HG02571 (cell line): ENCODE results near the gene WDR93.

ENCODE experiments used
- ATAC-seq: cut with Tn5 transposase; IDR thresholded peaks from one replicate; pipeline ENCODE4 v1.9.1; 2021; ENCODE audit warnings: mild to moderate bottlenecking, moderate library complexity; ENCODE audit not compliant: unreplicated experiment

The WDR93 gene

DNA sequence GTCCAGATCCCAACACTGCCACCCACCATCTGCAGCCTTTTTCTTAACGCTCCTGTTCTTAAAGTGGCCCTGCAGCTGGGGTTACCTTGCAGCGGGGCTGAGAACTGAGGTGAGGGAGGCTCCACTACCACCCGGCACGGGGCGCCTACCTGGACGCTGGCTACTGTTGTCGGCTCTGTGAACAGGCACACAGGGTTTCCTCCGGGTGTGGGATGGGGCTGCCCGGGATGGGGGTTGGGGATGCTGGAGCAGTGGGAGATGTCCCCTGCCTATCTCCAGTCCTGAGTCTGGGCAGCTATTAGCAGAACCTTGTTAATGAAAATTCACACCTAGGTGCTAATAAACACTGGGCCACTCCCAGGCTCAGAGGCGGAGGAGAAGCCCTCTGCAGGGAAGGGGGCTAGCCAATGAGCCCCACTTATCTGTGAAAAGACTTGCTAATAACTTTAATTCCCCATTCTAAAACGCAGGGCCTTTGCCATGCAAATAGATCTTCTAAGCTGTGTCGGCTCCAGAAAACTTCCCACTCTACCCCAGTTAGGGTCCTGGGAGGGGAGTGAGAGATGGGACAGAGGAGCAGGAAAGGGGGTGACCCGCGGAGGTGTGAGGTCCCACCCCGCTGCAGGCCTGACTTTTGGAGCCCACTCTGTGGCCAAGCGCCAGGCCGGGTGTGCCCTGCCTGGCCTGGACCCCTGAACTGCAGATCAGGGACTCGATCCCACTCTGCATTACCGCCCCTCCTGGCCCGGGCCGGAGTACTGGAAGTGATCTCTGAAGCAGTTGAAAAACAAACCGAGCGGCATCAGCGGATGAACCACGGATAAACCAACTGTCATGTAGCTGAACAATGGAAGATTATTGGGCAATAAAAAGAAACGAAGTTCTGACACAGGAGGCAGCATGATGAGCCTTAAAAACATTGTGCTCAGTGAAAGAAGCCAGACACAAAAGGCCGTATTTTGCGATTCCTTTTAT lies 57.4 kb downstream of the WDR93 start:
- ATAC-seq = no peak

DNA sequence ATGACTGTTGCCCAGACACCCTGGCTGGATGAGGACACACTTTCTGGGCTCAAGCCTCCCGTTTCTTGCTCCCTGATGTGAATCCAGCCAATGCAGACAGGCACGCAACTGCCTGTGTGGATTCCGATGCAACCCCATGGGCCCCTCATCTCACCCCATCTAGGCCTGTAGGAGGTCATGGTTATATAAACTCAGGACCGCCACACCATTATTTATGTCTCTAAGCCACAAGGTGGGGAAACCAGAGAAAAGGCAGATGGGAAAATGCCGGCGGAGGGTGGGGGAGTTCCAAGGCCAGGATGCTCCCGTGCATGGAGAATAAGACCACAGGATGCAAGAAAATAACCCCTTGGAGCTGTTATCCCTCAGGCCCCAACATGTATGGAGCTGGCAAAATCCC lies 58.4 kb downstream of the WDR93 start:
- ATAC-seq = no peak

- ATAC-seq = no peak
These were observed 58.9 kb downstream of the WDR93 start for GRCh38 chr15:89749526-89749925.

- ATAC-seq = peak; percentile 8
These were observed 59.4 kb downstream of the WDR93 start for GRCh38 chr15:89749951-89750559.

GRCh38 chr15:89750560-89751542 lies 60.2 kb downstream of the WDR93 start, which contains the start of gene MESP1:
MESP1 (minus strand) TSS chr15:89751249; CDS start chr15:89751231, 18 bp downstream.
- peak; percentile 91 for ATAC-seq

GRCh38 chr15:89751748-89752147 lies 61.1 kb downstream of the WDR93 start:
- ATAC-seq = no peak

DNA sequence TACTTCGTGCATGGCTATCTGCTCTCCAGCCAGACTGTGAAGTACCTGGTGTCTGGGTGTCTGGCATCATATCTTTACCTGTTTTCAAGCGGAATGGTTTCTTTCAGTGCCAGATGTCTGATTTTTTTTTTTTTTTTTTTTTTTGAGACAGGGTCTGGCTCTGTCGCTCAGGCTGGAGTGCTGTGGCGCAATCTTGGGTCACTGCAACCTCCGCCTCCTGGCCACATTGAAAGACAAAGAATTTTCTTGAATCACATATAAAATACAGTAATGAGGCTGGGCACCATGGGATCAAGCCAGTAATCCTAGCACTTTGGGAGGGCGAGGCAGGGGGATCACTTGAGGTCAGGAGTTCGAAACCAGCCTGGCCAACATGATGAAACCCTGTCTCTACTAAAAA lies 63.2 kb downstream of the WDR93 start:
- no peak for ATAC-seq

DNA sequence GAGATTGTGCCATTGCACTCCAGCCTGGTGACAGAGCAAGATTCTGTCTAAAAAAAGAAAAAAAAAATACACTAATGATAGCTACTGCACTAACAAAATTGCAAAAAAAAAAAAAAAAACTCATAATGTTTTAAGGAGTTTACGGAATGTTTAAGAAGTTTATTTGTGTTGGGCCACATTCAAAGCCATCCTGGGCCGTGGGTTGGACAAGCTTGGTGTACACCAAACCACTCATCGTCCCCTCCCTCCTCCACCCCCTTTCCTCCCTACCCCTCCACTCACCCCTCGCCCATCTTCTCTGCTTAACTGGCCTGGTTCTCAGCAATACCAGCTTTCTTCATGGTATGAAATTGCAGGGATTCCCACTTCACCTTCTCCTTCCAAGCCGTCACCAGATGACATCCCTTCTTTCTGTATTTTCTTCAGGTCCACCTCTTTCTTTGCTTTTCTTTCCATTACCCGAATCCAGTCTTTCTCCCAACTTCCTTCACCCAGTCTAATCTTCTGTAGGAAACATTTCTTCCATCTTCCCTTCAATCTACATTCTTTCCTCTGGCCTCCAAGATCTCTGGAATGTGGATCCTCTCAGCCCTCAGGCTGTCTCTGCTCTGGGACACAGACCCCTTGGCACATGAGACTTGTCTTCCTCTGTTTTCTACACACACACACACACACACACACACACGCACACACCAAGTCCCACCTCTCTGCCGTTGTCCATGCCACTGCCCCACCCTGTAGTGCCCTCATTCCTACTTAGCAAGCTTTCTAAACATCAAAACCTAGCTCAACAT lies 63.9 kb downstream of the WDR93 start:
- no peak for ATAC-seq

DNA sequence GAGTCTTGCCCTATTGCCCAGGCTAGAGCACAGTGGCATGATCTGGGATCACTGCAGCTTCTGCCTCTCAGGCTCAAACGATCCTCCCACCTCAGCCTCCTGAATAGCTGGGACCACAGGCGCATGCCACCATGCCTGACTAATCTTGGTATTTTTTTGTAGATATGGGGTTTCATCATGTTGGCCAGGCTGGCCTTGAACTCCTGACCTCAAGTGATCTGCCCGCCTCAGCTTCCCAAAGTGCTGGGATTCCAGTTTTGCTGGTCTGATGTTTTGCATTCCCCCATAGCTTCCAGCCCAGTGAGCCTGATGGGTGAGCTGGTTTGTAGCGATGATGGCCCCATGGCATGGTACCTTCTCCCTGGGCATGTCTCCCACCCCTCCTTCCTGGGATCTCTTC lies 65.1 kb downstream of the WDR93 start:
- ATAC-seq = no peak

DNA sequence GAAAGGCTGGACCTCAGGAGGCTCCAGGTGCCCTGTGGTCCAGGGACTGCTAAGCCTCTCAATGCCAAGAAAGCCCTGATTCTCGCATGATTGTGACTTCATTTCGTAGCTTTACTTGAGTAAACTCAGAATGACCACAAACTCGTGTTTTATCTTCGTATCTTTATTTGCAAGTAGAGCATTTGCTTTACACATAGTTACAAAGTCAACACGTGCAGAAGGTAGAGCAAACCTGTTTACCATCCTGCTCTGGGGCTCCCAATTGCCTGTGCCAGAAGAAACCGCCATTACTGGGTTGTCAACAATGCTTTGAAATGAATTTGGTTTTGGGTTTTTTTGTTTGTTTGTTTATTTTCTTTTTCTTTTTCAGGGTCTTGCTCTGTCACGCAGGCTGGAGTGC lies 66.3 kb downstream of the WDR93 start:
- ATAC-seq = no peak

DNA sequence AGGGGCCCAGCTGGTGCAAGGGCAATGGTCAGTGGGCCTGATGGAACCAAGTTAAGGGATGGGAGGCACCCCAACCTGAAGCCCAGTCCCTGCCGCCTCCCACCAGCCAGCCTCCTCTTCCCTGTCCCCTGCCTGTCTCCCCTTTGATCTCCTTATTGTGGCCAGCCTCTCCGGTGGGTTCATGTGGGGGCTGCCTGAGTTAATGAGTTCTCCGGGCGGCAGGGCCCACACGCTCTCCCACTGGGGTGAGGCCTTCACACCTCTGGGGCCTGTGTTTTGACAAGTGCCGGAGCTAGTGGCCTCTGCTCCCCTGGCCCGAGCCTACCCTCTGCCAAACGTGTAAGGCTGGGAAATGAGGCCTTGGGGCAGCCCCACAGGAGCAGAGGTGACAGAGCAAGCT lies 67.7 kb downstream of the WDR93 start:
- ATAC-seq = no peak

- no peak for ATAC-seq
These were observed 68.4 kb downstream of the WDR93 start for GRCh38 chr15:89758981-89759380.

DNA sequence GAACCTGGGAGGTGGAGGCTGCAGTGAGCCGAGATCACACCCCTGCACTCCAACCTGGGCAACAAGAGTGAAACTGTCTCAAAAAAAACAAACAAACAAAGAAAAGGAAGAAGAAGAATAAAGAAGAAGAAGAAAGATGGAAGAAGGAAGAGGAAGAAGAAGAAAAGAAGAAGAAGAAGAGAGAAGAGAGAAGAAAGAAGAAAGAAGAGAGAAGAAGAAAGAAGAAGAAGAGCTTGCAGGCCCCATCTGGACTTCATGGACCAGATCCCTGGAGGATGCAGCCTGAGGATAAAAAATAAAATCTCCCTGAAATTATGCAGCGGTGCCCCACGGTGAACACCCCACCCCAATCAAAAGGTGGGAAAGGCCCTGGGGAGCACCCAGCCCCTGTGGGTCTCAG lies 69.2 kb downstream of the WDR93 start:
- ATAC-seq = no peak

GRCh38 chr15:89760303-89761008 lies 69.8 kb downstream of the WDR93 start:
- no peak for ATAC-seq

- peak; percentile 70 for ATAC-seq
These were observed 70.6 kb downstream of the WDR93 start for GRCh38 chr15:89761009-89761831.

GRCh38 chr15:89761929-89762328 lies 71.3 kb downstream of the WDR93 start:
- ATAC-seq = no peak

- no peak for ATAC-seq
These were observed 75.1 kb downstream of the WDR93 start for GRCh38 chr15:89765694-89766093.
